Natural killer cell treated with Interleukin-12 subunit alpha and Interleukin-12 subunit beta and Interleukin-15 and Interleukin-18, amount 100 ng/mL, for 72 hours (primary cell): ENCODE measurements around the gene DOCK1. TPM values are rescaled to one million over a fixed set of nuclear protein-coding genes. Genes with fewer than 3 reads are reported as not detected.
A peak's percentile ranks its signal among the peaks of the same experiment; 100 is the strongest.

Experiments
- ATAC-seq, 2 donors: fragments of 150-1000 bp; cut with Tn5 transposase in 1 of 2; sonication (Bioruptor Pico), chemical (Tn5 transposase) in 1 of 2; 2 replicates each; pipeline ENCODE4 v1.10.0; 2021
- DNase-seq: peaks from one replicate; pipeline ENCODE4 v3.0.0; 2022; ENCODE audit warnings: low spot score
- H3K27ac Mint-ChIP-seq, 2 donors: 1 replicate in 1 of 2; 2 replicates in 1 of 2; pipeline ENCODE4 v1.8.0; 2022; ENCODE audit warnings: mixed read lengths in 2 of 2, mild to moderate bottlenecking in 1 of 2, moderate library complexity in 1 of 2
- H3K27me3 Mint-ChIP-seq, 2 donors: 1 replicate in 1 of 2; 2 replicates in 1 of 2; pipeline ENCODE4 v1.8.0; 2022; ENCODE audit warnings: mixed read lengths in 2 of 2
- H3K36me3 Mint-ChIP-seq: one replicate; pipeline ENCODE4 v1.8.0; 2022; ENCODE audit warnings: mixed read lengths
- H3K4me1 Mint-ChIP-seq, 2 donors: 1 replicate in 1 of 2; 2 replicates in 1 of 2; pipeline ENCODE4 v1.8.0; 2022; ENCODE audit warnings: low read depth in 2 of 2, mixed read lengths in 2 of 2, mild to moderate bottlenecking in 1 of 2
- H3K4me3 Mint-ChIP-seq: one replicate; pipeline ENCODE4 v1.8.0; 2022; ENCODE audit warnings: mixed read lengths
- H3K9me3 Mint-ChIP-seq: 2 replicates; pipeline ENCODE4 v1.8.0; 2022; ENCODE audit warnings: mixed read lengths
- total RNA-seq, 2 donors: library from RNA; stranded (reverse); gene quantifications; one replicate each; pipeline ENCODE4 v1.2.3, GENCODE V29; 2022

The DOCK1 gene
- total RNA-seq, 2 donors from 2014 or later: 0.28 to 1.3 TPM

- DNase-seq (no peak), ATAC-seq (no peak)
- Mint-ChIP-seq H3K27me3 (peaks cover 0 to 8% of the 10 kb centered on the region in 2 donors), H3K4me1 (peaks cover 4% of the 10 kb centered on the region in 2 donors), H3K36me3 (no peaks in the 10 kb centered on the region), H3K27ac (no peak overlapping the region), H3K9me3 (no peaks in the 10 kb centered on the region), H3K4me3 (no peak overlapping the region)
These were observed 414.9 kb downstream of the DOCK1 start for GRCh38 chr10:127320176-127320575.

DNA sequence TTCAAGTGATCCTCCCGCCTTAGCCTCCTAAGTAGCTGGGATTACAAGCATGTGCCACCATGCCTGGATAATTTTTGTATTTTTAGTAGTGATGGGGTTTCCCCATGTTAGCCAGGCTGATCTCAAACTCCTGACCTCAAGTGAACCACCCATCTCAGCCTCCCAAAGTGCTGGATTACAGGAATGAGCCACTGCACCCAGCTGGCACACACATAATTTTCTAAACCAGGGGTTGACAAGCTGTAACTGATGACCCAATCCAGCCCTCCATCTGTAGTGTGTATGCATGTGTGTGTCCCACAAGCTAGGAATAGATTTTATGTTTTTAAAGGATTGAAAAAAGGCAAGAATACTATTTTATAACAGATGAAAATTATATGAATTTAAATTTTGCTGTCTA is 417.1 kb downstream of the DOCK1 start:
- Mint-ChIP-seq H3K36me3 (no peaks in the 10 kb centered on the region), H3K27ac (no peak overlapping the region), H3K9me3 (no peaks in the 10 kb centered on the region), H3K27me3 (peaks cover 0 to 9% of the 10 kb centered on the region in 2 donors), H3K4me1 (peaks cover 4 to 10% of the 10 kb centered on the region in 2 donors), H3K4me3 (no peak overlapping the region)
- no peak for ATAC-seq
- DNase-seq: no peak

GRCh38 chr10:127325506-127325905 is 420.3 kb downstream of the DOCK1 start:
- no peak for ATAC-seq
- peaks cover 0 to 6% of the 10 kb centered on the region in 2 donors for H3K4me1 Mint-ChIP-seq
- H3K27ac Mint-ChIP-seq: no peak overlapping the region
- H3K36me3 Mint-ChIP-seq: no peaks in the 10 kb centered on the region
- peaks cover 0 to 13% of the 10 kb centered on the region in 2 donors for H3K27me3 Mint-ChIP-seq
- no peaks in the 10 kb centered on the region for H3K9me3 Mint-ChIP-seq
- no peak overlapping the region for H3K4me3 Mint-ChIP-seq
- no peak for DNase-seq

- Mint-ChIP-seq H3K4me1 (peaks cover 0 to 6% of the 10 kb centered on the region in 2 donors), H3K9me3 (no peaks in the 10 kb centered on the region), H3K27me3 (peaks cover 0 to 13% of the 10 kb centered on the region in 2 donors), H3K4me3 (no peak overlapping the region), H3K36me3 (no peaks in the 10 kb centered on the region), H3K27ac (no peak overlapping the region)
- no peak for DNase-seq
- ATAC-seq: no peak
These were observed 421.7 kb downstream of the DOCK1 start for GRCh38 chr10:127326883-127327282.

- no peaks in the 10 kb centered on the region for H3K9me3 Mint-ChIP-seq
- no peak for ATAC-seq
- H3K27ac Mint-ChIP-seq: no peak overlapping the region
- peaks cover 0 to 10% of the 10 kb centered on the region in 2 donors for H3K27me3 Mint-ChIP-seq
- H3K36me3 Mint-ChIP-seq: no peaks in the 10 kb centered on the region
- DNase-seq: no peak
- no peaks in the 10 kb centered on the region for H3K4me1 Mint-ChIP-seq
- H3K4me3 Mint-ChIP-seq: no peak overlapping the region
These were observed 426.5 kb downstream of the DOCK1 start for GRCh38 chr10:127331696-127332095.

- H3K4me1 Mint-ChIP-seq: no peaks in the 10 kb centered on the region
- DNase-seq: no peak
- no peak for ATAC-seq
- H3K36me3 Mint-ChIP-seq: no peaks in the 10 kb centered on the region
- no peak overlapping the region for H3K27ac Mint-ChIP-seq
- no peaks in the 10 kb centered on the region for H3K9me3 Mint-ChIP-seq
- H3K4me3 Mint-ChIP-seq: no peak overlapping the region
- peaks cover 0 to 7% of the 10 kb centered on the region in 2 donors for H3K27me3 Mint-ChIP-seq
These were observed 427.4 kb downstream of the DOCK1 start for GRCh38 chr10:127332631-127333030.

GRCh38 chr10:127337801-127338200 is 432.6 kb downstream of the DOCK1 start:
- H3K27ac Mint-ChIP-seq: no peak overlapping the region

DNA sequence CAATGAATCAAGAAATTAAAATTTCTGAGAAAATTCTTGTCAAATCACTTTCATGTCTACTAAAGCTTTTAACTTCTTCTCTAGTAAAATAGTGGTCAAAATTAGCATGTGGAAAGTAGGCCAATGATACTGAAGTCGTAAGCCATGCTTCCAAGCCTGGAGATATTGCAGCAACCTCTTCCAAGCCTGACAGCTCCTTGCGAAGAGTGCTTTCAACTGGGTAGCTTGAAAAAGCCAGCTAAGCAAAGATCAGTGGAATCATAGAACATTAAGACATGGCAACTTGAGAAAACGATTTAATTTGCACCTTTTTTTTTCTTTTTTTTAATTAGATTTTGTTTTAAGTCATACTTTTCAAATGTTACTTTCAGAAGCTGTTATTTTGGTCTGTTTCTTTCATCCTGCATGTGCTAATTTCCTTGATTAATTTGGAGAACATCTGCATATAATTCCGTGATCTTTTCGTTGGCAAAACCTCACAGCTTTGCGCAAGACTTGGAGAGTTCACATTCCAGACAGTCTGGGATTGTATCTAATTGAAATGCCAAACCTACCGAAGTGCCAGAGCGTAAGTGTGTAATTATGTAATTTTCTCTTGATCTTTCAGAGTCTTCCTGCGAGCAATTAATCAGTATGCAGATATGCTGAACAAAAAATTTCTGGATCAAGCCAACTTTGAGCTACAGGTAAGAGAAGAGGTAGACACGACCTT is 433.3 kb downstream of the DOCK1 start:
- no peak overlapping the region for H3K4me3 Mint-ChIP-seq
- peak overlapping the region in 1 of 2 donors; percentile 40 for H3K27ac Mint-ChIP-seq
- no peaks in the 10 kb centered on the region for H3K4me1 Mint-ChIP-seq
- H3K9me3 Mint-ChIP-seq: no peaks in the 10 kb centered on the region
- peaks cover 0 to 4% of the 10 kb centered on the region in 2 donors for H3K27me3 Mint-ChIP-seq
- DNase-seq (no peak), ATAC-seq (no peak)
- H3K36me3 Mint-ChIP-seq: no peaks in the 10 kb centered on the region

More at GRCh38 chr10:127337801-127338200, 432.6 kb downstream of the DOCK1 start:
- ATAC-seq: no peak
- Mint-ChIP-seq H3K4me1 (no peaks in the 10 kb centered on the region), H3K9me3 (no peaks in the 10 kb centered on the region), H3K4me3 (no peak overlapping the region), H3K36me3 (no peaks in the 10 kb centered on the region), H3K27me3 (peaks cover 0 to 4% of the 10 kb centered on the region in 2 donors)
- DNase-seq: no peak

DNA sequence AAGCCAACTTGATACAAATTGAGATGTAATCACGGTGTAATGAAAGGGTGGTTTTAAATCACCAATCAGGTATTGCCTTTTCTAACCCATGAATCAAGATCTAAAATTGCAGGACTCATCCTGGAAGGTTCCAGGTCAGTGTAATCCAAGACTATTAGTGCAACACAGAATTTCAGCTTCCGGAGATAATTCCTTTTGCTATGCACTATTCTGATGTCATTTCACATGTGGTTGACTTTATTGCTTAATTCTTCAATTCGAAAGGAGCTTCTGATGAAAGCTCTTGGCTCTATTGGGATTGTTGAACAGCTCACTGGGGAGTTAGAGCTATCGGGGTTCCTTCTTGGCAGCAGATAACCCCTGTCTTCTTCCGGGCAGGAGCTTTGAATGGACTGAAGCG is 438.6 kb downstream of the DOCK1 start:
- H3K36me3 Mint-ChIP-seq: no peaks in the 10 kb centered on the region
- no peak overlapping the region for H3K27ac Mint-ChIP-seq
- H3K27me3 Mint-ChIP-seq: peaks cover 0 to 3% of the 10 kb centered on the region in 2 donors
- DNase-seq: no peak
- ATAC-seq: no peak
- no peaks in the 10 kb centered on the region for H3K9me3 Mint-ChIP-seq
- H3K4me3 Mint-ChIP-seq: no peak overlapping the region
- peaks cover 0 to 4% of the 10 kb centered on the region in 2 donors for H3K4me1 Mint-ChIP-seq

- H3K4me3 Mint-ChIP-seq: no peak overlapping the region
- H3K9me3 Mint-ChIP-seq: no peaks in the 10 kb centered on the region
- ATAC-seq: no peak
- no peak overlapping the region for H3K27ac Mint-ChIP-seq
- peaks cover 0 to 4% of the 10 kb centered on the region in 2 donors for H3K4me1 Mint-ChIP-seq
- H3K27me3 Mint-ChIP-seq: no peaks in the 10 kb centered on the region
- DNase-seq: no peak
- H3K36me3 Mint-ChIP-seq: no peaks in the 10 kb centered on the region
These were observed 439.1 kb downstream of the DOCK1 start for GRCh38 chr10:127344346-127344745.

DNA sequence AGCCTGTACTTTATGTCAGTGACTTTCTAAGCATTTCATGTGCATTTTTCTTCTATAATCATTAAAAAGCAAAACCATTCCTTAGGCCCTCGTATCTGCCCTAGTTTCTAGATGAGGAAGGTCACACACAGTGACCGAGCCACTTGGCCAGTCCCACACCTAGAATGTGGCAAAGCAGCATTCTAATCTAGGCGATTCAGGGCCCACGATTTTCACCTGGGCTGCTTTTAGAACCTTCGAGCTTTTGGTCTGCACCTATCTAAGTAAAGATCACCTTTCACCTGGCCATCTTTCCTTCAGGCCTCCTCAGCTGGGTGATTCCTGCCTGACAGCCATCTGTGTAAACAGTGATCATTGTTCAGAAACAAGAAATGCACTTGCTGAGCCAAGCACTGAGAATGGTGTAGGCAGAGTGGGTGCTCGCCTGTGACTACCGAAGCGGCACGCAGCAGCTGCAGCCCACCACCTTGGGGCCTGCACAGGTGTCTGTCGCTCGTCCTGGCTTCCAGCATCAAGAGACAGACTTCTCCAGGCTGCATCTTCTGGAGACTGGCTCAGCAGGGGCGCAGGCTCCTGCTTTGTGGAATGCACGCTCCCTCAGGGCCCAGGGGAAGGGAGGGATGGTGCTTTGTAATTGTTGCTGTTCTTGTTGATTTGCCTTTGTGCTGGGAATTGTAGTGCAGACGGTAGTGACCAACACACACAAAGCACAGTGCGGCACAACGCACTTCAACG is 440.2 kb downstream of the DOCK1 start:
- no peak for DNase-seq
- Mint-ChIP-seq H3K9me3 (no peaks in the 10 kb centered on the region), H3K4me3 (no peak overlapping the region), H3K36me3 (no peaks in the 10 kb centered on the region), H3K4me1 (peaks cover 0 to 4% of the 10 kb centered on the region in 2 donors), H3K27ac (no peak overlapping the region), H3K27me3 (peaks cover 0 to 4% of the 10 kb centered on the region in 2 donors)
- ATAC-seq: no peak

- H3K27ac Mint-ChIP-seq: no peak overlapping the region
- H3K36me3 Mint-ChIP-seq: no peaks in the 10 kb centered on the region
- ATAC-seq: peak; percentile 52 to 69
- peaks cover 0 to 4% of the 10 kb centered on the region in 2 donors for H3K4me1 Mint-ChIP-seq
- H3K9me3 Mint-ChIP-seq: no peaks in the 10 kb centered on the region
- no peak for DNase-seq
- H3K4me3 Mint-ChIP-seq: no peak overlapping the region
- peaks cover 0 to 5% of the 10 kb centered on the region in 2 donors for H3K27me3 Mint-ChIP-seq
These were observed 441.4 kb downstream of the DOCK1 start for GRCh38 chr10:127346604-127347003.

- Mint-ChIP-seq H3K36me3 (no peaks in the 10 kb centered on the region), H3K4me3 (no peak overlapping the region), H3K27ac (no peak overlapping the region), H3K4me1 (peaks cover 0 to 4% of the 10 kb centered on the region in 2 donors), H3K9me3 (no peaks in the 10 kb centered on the region), H3K27me3 (peaks cover 0 to 5% of the 10 kb centered on the region in 2 donors)
- DNase-seq (no peak), ATAC-seq (no peak)
These were observed 442.2 kb downstream of the DOCK1 start for GRCh38 chr10:127347202-127347959.

- H3K4me1 Mint-ChIP-seq: peaks cover 0 to 4% of the 10 kb centered on the region in 2 donors
- no peak overlapping the region for H3K27ac Mint-ChIP-seq
- no peak for ATAC-seq
- no peaks in the 10 kb centered on the region for H3K36me3 Mint-ChIP-seq
- H3K9me3 Mint-ChIP-seq: no peaks in the 10 kb centered on the region
- no peak for DNase-seq
- no peak overlapping the region for H3K4me3 Mint-ChIP-seq
- peaks cover 0 to 5% of the 10 kb centered on the region in 2 donors for H3K27me3 Mint-ChIP-seq
These were observed 444.5 kb downstream of the DOCK1 start for GRCh38 chr10:127349737-127350136.
